Motor neuron (in vitro differentiated cells): ENCODE data around the gene STX16. TPM values are rescaled to one million over a fixed set of nuclear protein-coding genes. Genes with fewer than 3 reads are reported as not detected.
"Not testable (repeated sequence)": the region's sequence is repeated elsewhere in the genome, so short reads cannot be mapped to it uniquely, and the experiment has no call there.

Source experiments
- ATAC-seq, 8 experiments: fragments of 200-7000 bp; cut with Tn5 transposase; replicated peaks in 6 of 8; 2 replicates each; pipeline ENCODE4 v1.8.0; 2021; ENCODE audit warnings: mild to moderate bottlenecking in 8 of 8, moderate library complexity in 8 of 8
- H3K27ac ChIP-seq, 2 donors: fragments of 250-450 bp; sonication (Bioruptor Pico); 2 replicates each; pipeline ENCODE4 v1.9.0; 2021; ENCODE audit warnings: antibody characterized with exemption in 2 of 2, mild to moderate bottlenecking in 2 of 2, moderate library complexity in 1 of 2
- H3K4me1 ChIP-seq, 2 donors: fragments of 250-450 bp; sonication (Bioruptor Pico); replicated peaks in 1 of 2; 2 replicates each; pipeline ENCODE4 v1.6.1; 2021; ENCODE audit warnings: antibody characterized with exemption in 2 of 2, mild to moderate bottlenecking in 2 of 2, moderate library complexity in 1 of 2
- H3K4me3 ChIP-seq, 5 donors: fragments of 250-450 bp; sonication (Bioruptor Pico); 2 replicates each; pipeline ENCODE4 v1.9.0; 2021; ENCODE audit warnings: antibody characterized with exemption in 5 of 5, mild to moderate bottlenecking in 5 of 5, moderate library complexity in 4 of 5
- WGBS, 10 experiments: fragments of 450-650 bp; shearing (Covaris generic); methylation state at CpG; one replicate each; pipeline ENCODE4 v1.0.0; 2022; 5-methylcytosine and 5-hydroxymethylcytosine counted together
- in situ Hi-C, 9 experiments: fragments of 400-800 bp; cut with MboI; loops; one replicate each; pipeline ENCODE4 v1.15.0; 2021; ENCODE audit warnings: low sequenced_read_pairs in 9 of 9, low pct_unique_long_range_greater_than_20kb in 2 of 9; ENCODE audit not compliant: unreplicated experiment in 9 of 9
- total RNA-seq, 8 experiments: library from RNA; unstranded; fragments of 300-600 nt; gene quantifications; 2 replicates each; pipeline versions ENCODE4 v1.2.3 to v1.2.4, GENCODE V29; 2022

Gene STX16
- total RNA-seq, 8 experiments from 2014 or later, result 17.5 to 86.6 (median 30.4) TPM

- ATAC-seq, H3K27ac ChIP-seq, H3K4me3 ChIP-seq: not testable (repeated sequence)
- WGBS, 10 experiments, result 80 to 100% (median 94%) methylated on average over 1 to 6 of the region's 9 CpGs; no CpG with 5 or more reads in 3 of the 10 experiments
- peaks cover 10 to 29% of the 10 kb centered on the region in 2 donors for H3K4me1 ChIP-seq
- in situ Hi-C loops, result loop anchor here in 1 of 9 experiments (25.0 kb wide), 1 partner anchor 406 kb away; the partner anchor contains the start of gene ANKRD60
Observed at GRCh38 chr20:58642896-58643295, 8.2 kb upstream of the STX16 start.

GRCh38 chr20:58645412-58645968 is 5.6 kb upstream of the STX16 start:
- H3K27ac ChIP-seq, result no peak overlapping the region
- 44 to 100% (median 82%) methylated on average over 1 to 5 of the region's 5 CpGs for WGBS, 10 experiments
- in situ Hi-C loops, result loop anchor here in 1 of 9 experiments (25.0 kb wide), 1 partner anchor 408 kb away; the partner anchor contains the start of gene ANKRD60
- H3K4me1 ChIP-seq, result peaks cover 20 to 40% of the 10 kb centered on the region in 2 donors
- H3K4me3 ChIP-seq, result no peak overlapping the region
- peak in 2 of 8 experiments; percentile 17 to 19 for ATAC-seq

GRCh38 chr20:58646257-58646656 is 4.8 kb upstream of the STX16 start:
- no peak for ATAC-seq
- no peak overlapping the region for H3K27ac ChIP-seq
- no peak overlapping the region for H3K4me3 ChIP-seq
- in situ Hi-C loops, result loop anchor here in 1 of 9 experiments (25.0 kb wide), 1 partner anchor 409 kb away; the partner anchor contains the start of gene ANKRD60
- 57 to 100% (median 87%) methylated on average over 1 to 3 of the region's 3 CpGs; no CpG with 5 or more reads in 3 of the 10 experiments for whole genome bisulfite sequencing, 10 experiments
- H3K4me1 ChIP-seq, result peaks cover 20 to 40% of the 10 kb centered on the region in 2 donors

- in situ Hi-C loops, result loop anchor here in 1 of 9 experiments (25.0 kb wide), 1 partner anchor 409 kb away; the partner anchor contains the start of gene ANKRD60
Observed at GRCh38 chr20:58646703-58647102, 4.4 kb upstream of the STX16 start.

GRCh38 chr20:58647162-58647795 is 3.8 kb upstream of the STX16 start:
- Histone ChIP-seq H3K4me1 (peaks cover 20 to 40% of the 10 kb centered on the region in 2 donors), H3K4me3 (no peak overlapping the region), H3K27ac (no peak overlapping the region)
- no peak for ATAC-seq
- in situ Hi-C loops, result loop anchor here in 1 of 9 experiments (25.0 kb wide), 1 partner anchor 410 kb away; the partner anchor contains the start of gene ANKRD60
- WGBS, 10 experiments, result 40 to 94% (median 83%) methylated on average over 1 to 3 of the region's 7 CpGs; no CpG with 5 or more reads in 5 of the 10 experiments

More at GRCh38 chr20:58646703-58647102, 4.4 kb upstream of the STX16 start:
- H3K27ac ChIP-seq, result no peak overlapping the region
- 54 to 100% (median 79%) methylated on average over 2 to 3 of the region's 4 CpGs; no CpG with 5 or more reads in 3 of the 10 experiments for WGBS, 10 experiments
- ATAC-seq, result no peak
- peaks cover 20 to 40% of the 10 kb centered on the region in 2 donors for H3K4me1 ChIP-seq
- no peak overlapping the region for H3K4me3 ChIP-seq

- Histone ChIP-seq H3K27ac (no peak overlapping the region), H3K4me3 (no peak overlapping the region), H3K4me1 (peaks cover 20 to 40% of the 10 kb centered on the region in 2 donors)
- no peak for ATAC-seq
- in situ Hi-C loops, result loop anchor here in 1 of 9 experiments (25.0 kb wide), 1 partner anchor 411 kb away; the partner anchor contains the start of gene ANKRD60
- 24 to 94% (median 83%) methylated on average over 2 to 6 of the region's 12 CpGs; no CpG with 5 or more reads in 1 of the 10 experiments for WGBS, 10 experiments
Observed at GRCh38 chr20:58647796-58648501, 3.1 kb upstream of the STX16 start.

GRCh38 chr20:58648502-58648825 is 2.6 kb upstream of the STX16 start:
- not testable (repeated sequence) for H3K27ac ChIP-seq, ATAC-seq, H3K4me3 ChIP-seq
- in situ Hi-C loops, result loop anchor here in 1 of 9 experiments (25.0 kb wide), 1 partner anchor 411 kb away; the partner anchor contains the start of gene ANKRD60
- WGBS, 10 experiments, result 88 to 100% methylated on average over 1 to 2 of the region's 6 CpGs; no CpG with 5 or more reads in 8 of the 10 experiments
- peaks cover 20 to 40% of the 10 kb centered on the region in 2 donors for H3K4me1 ChIP-seq

- peaks cover 20 to 43% of the 10 kb centered on the region in 2 donors for H3K4me1 ChIP-seq
- 0 to 83% (median 40%) methylated on average over 1 to 9 of the region's 73 CpGs; no CpG with 5 or more reads in 1 of the 10 experiments for WGBS, 10 experiments
- in situ Hi-C loops, result loop anchor here in 5 of 9 experiments (10.0 to 25.0 kb wide), 3 partner anchors 165 to 412 kb away; partner anchors contain the start of genes ANKRD60 (in 4 of the 5), GNAS (in 1 of the 5) and GNAS-AS1 (in 1 of the 5)
- H3K27ac ChIP-seq, result no peak overlapping the region
- no peak for ATAC-seq
- H3K4me3 ChIP-seq, result peak overlapping the region; percentile 57 to 95 (median 84)
Observed at GRCh38 chr20:58649288-58650180, 1.5 kb upstream of the STX16 start.

- H3K4me3 ChIP-seq, result peak overlapping the region; percentile 57 to 95 (median 84)
- in situ Hi-C loops, result loop anchor here in 4 of 9 experiments (10.0 to 25.0 kb wide), 3 partner anchors 165 to 413 kb away; partner anchors contain the start of genes ANKRD60 (in 3 of the 4), GNAS (in 1 of the 4) and GNAS-AS1 (in 1 of the 4)
- peak in 2 of 8 experiments; percentile 9 to 13 for ATAC-seq
- WGBS, 10 experiments, result 0% methylated on average over 1 of the region's 62 CpGs; no CpG with 5 or more reads in 8 of the 10 experiments
- peak overlapping the region in 1 of 2 donors; percentile 90 for H3K27ac ChIP-seq
- H3K4me1 ChIP-seq, result peaks cover 22 to 45% of the 10 kb centered on the region in 2 donors
Observed at GRCh38 chr20:58650181-58650775, 805 bp upstream of the STX16 start.

GRCh38 chr20:58651559-58651945 is 469 bp downstream of the STX16 start:
- Histone ChIP-seq H3K4me3 (peak overlapping the region; percentile 57 to 95 (median 84)), H3K27ac (peak overlapping the region; percentile 69 to 90), H3K4me1 (peaks cover 29 to 45% of the 10 kb centered on the region in 2 donors)
- WGBS, 10 experiments, result 0% methylated on average over 1 to 11 of the region's 18 CpGs; no CpG with 5 or more reads in 6 of the 10 experiments
- peak in 6 of 8 experiments; percentile 3 to 91 (median 80) for ATAC-seq
- in situ Hi-C loops, result loop anchor here in 4 of 9 experiments (10.0 to 25.0 kb wide), 3 partner anchors 167 to 414 kb away; partner anchors contain the start of genes ANKRD60 (in 3 of the 4), GNAS (in 1 of the 4) and GNAS-AS1 (in 1 of the 4)
